GM18951 (cell line): Measurements from ENCODE around the gene IL20.
"Not testable (repeated sequence)": the region's sequence is repeated elsewhere in the genome, so short reads cannot be mapped to it uniquely, and the experiment has no call there.

Experiments
- POLR2A ChIP-seq: IDR thresholded peaks from 4 replicates; pipeline ENCODE4 v1.6.1; 2011; ENCODE audit warnings: mild to moderate bottlenecking; ENCODE audit not compliant: insufficient read length, insufficient read depth; ENCODE audit errors: extremely low read depth
- in situ Hi-C: fragments of 300-500 bp; cut with MboI; formaldehyde crosslinking; loops from one replicate; pipeline ENCODE4 v1.12.0; 2022; ENCODE audit warnings: low sequenced_read_pairs, mixed read lengths, inconsistent platforms; ENCODE audit not compliant: unreplicated experiment

The IL20 gene

DNA sequence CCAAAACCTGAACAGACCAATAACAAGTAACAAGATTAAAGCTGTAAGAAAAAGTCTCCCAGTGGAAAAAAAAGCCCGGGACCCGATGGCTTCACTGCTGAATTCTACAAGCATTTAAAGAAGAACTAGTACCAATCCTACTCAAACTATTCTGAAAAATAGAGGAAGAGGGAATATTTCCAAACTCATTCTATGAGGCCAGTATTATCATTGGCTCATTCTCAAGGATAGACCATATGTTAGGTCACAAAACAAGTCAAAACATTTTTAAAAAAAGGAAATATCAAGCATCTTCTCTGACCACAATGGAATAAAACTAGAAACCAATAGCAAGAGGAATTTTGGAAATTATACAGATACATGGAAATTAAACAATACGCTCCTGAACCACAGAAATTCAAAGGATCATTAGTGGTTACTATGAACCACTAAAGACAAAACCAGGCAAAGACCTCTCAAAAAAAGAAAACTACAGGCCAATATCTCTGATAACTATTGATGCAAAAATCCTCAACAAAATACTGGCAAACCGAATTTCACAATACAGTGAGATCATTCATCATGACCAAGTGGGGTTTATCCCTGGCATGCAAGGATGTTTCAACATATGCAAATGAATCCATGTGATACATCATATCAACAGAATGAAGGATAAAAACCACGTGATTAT is 13.9 kb upstream of the IL20 start:
- in situ Hi-C loops: no loop called here
- TF ChIP-seq POLR2A: no peak

DNA sequence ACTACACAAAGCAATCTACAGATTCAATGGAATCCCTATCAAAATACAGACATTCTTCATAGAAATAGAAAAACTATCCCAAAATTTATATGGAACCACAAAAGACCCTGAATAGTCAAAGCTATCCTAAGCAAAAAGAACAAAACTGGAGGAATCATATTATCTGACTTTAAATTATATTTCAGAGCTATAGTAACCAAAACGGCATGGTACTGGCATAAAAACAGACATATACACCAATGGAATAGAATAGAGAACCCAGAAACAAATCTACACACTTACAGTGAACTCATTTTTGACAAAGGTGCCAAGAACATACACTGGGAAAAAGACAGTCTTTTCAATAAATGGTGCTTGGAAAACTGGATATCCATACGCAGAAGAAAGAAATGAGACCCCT is 12.8 kb upstream of the IL20 start:
- in situ Hi-C loops: not testable (repeated sequence)

- in situ Hi-C loops: not testable (repeated sequence)
These were observed 11.7 kb upstream of the IL20 start for GRCh38 chr1:206853696-206854095.

DNA sequence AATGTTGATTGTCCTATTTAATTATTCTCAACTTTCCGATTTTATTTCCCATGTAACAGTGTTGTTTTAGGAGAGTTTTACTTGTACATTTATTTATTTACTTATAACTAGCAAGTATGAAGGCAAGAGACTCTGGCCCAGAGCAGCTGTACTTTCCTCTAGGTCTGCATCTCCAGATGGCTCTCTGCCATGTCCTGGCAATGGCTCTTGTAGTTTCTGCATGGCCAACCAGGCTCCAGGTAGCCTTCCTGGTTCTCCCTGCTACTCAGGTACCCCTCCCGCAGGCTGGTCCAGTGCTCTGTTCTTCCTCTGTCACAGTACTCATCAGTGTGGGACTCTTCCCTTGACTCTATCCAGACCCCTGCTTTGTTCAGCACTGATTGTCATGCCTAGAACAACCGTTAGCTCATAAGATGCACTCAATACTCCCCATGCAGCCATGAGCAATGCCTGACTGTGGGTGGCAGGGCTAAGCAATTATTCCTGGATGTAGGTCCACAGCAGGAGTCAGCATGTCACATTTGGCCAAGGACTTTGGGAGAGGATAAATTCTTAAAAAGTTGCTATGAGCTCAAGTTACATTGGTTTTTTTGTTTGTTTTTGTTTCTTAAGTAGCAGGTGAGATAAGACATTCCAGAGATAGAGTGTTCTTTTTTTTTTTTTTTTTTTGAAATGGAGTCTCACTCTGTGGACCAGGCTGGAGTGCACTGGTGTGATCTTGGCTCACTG is 10.9 kb upstream of the IL20 start:
- TF ChIP-seq POLR2A: no peak
- in situ Hi-C loops: no loop called here

- no peak for TF ChIP-seq POLR2A
- in situ Hi-C loops: no loop called here
These were observed 9.6 kb upstream of the IL20 start for GRCh38 chr1:206855859-206856258.

GRCh38 chr1:206856674-206857464 is 8.6 kb upstream of the IL20 start:
- in situ Hi-C loops: no loop called here
- no peak for TF ChIP-seq POLR2A

- in situ Hi-C loops: no loop called here
- no peak for TF ChIP-seq POLR2A
These were observed 6.3 kb upstream of the IL20 start for GRCh38 chr1:206859082-206859521.

- in situ Hi-C loops: no loop called here
- TF ChIP-seq POLR2A: no peak
These were observed 5.3 kb upstream of the IL20 start for GRCh38 chr1:206860165-206860564.

DNA sequence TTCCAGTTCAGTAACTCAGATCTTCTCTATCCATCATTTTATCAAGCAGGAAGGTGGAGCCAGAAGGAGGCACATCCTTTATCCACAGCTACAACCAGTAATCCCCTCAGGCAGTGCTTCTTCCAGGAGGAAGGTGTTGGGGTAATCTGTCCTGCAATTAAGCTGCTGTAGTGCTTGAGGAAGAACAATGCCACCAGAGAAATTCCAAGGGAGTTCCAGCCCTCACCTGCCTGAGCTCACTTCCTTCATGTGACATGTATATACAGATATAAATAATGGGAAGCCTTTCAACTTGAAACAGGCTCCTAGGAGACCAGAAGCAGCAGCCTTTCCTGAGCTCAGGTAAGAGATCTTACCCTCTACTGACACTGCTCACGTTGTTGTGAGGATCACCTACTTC is 2.2 kb upstream of the IL20 start:
- in situ Hi-C loops: no loop called here
- TF ChIP-seq POLR2A: no peak

- TF ChIP-seq POLR2A: no peak
- in situ Hi-C loops: no loop called here
These were observed 639 bp downstream of the IL20 start for GRCh38 chr1:206866062-206866461.

- no peak for TF ChIP-seq POLR2A
- in situ Hi-C loops: no loop called here
These were observed 1.8 kb downstream of the IL20 start for GRCh38 chr1:206867239-206867638.

- no peak for TF ChIP-seq POLR2A
- in situ Hi-C loops: no loop called here
These were observed 2.3 kb downstream of the IL20 start for GRCh38 chr1:206867716-206868115.

- in situ Hi-C loops: no loop called here
- no peak for TF ChIP-seq POLR2A
These were observed 2.8 kb downstream of the IL20 start for GRCh38 chr1:206868264-206868663.

DNA sequence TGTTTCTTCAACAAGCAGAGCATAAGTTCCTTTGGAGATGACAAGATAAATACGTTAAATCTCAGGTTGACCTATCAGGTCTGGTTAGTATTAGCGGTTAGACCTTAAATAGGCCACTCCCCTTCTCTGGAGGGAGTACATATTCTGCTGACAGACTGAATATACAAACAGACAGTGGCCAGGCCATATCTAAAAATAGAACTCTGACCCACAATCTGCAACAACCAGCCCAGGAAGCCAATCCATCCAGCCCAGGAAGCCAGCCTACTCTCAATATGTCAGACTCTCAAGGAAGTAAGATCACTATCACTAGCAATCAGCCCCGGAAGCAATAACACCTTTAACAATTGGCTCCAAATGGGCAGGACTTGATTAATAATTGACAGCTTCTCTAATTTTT is 6.7 kb downstream of the IL20 start:
- no peak for TF ChIP-seq POLR2A
- in situ Hi-C loops: no loop called here
